H1 (cell line): ENCODE results near the gene GALK1. TPM values are rescaled to one million over a fixed set of nuclear protein-coding genes. Genes with fewer than 3 reads are reported as not detected.

Experiments
- CTCF ChIA-PET: fragments of 300-600 bp; sonication (Branson Sonifier 250); formaldehyde crosslinking; loops from one replicate; lab custom pipeline; 2021; ENCODE audit not compliant: partially characterized antibody; lab: Charles Lee
- POLR2A ChIA-PET: fragments of 300-600 bp; sonication (Branson Sonifier 250); formaldehyde crosslinking; loops from one replicate; lab custom pipeline; 2021; ENCODE audit warnings: inconsistent platforms; ENCODE audit not compliant: partially characterized antibody; lab: Charles Lee
- DNase-seq, 2 experiments: peaks; one replicate each; pipeline versions ENCODE4 v3.0.0 to v3.0.0-alpha.2; 2010 to 2022; ENCODE audit warnings: low spot score in 2 of 2, low read depth in 1 of 2, mixed read lengths in 1 of 2
- FAIRE-seq: peaks from 2 replicates; lab custom pipeline; 2011; peaks lifted over from hg19 to GRCh38; lab: Jason Lieb, UNC
- H2AFZ ChIP-seq: 2 replicates; pipeline ENCODE4 v1.8.1; 2012; ENCODE audit warnings: low read length, inconsistent platforms
- H2AK5ac ChIP-seq: 2 replicates; pipeline ENCODE4 v1.6.1; 2013; ENCODE audit warnings: low read depth, low read length
- H2BK120ac ChIP-seq: replicated peaks from 2 replicates; pipeline ENCODE3; 2013; ENCODE audit warnings: low read depth, low read length, inconsistent platforms
- H2BK12ac ChIP-seq: 2 replicates; pipeline ENCODE4 v1.6.1; 2013; ENCODE audit warnings: low read depth, low read length
- H2BK15ac ChIP-seq: 2 replicates; pipeline ENCODE4 v1.6.1; 2013; ENCODE audit warnings: low read length
- H2BK20ac ChIP-seq: 2 replicates; pipeline ENCODE4 v1.6.1; 2013; ENCODE audit warnings: low read length
- H2BK5ac ChIP-seq: 2 replicates; pipeline ENCODE4 v1.6.1; 2013; ENCODE audit warnings: low read depth, low read length
- H3K14ac ChIP-seq: 2 replicates; pipeline ENCODE4 v1.6.1; 2013; ENCODE audit warnings: inconsistent platforms; ENCODE audit not compliant: insufficient read length
- H3K18ac ChIP-seq: 2 replicates; pipeline ENCODE4 v1.6.1; 2013; ENCODE audit warnings: low read length; ENCODE audit errors: extremely low read depth
- H3K23ac ChIP-seq: 2 replicates; pipeline ENCODE4 v1.6.1; 2013; ENCODE audit warnings: inconsistent platforms; ENCODE audit not compliant: insufficient read length
- H3K23me2 ChIP-seq: 2 replicates; pipeline ENCODE4 v1.6.1; 2013; ENCODE audit warnings: low read depth, low read length
- H3K27ac ChIP-seq: 2 replicates; pipeline ENCODE4 v1.6.1; 2011; ENCODE audit warnings: low read depth, low read length, inconsistent platforms
- H3K27me3 ChIP-seq, 4 experiments: replicated peaks in 1 of 4; 1 replicate in 1 of 4; 2 replicates in 3 of 4; pipeline versions ENCODE4 v1.6.1 to v1.8.1; 2011 to 2013; ENCODE audit warnings: low read length in 3 of 4, mild to moderate bottlenecking in 3 of 4, inconsistent platforms in 2 of 4, mixed read lengths in 2 of 4, moderate library complexity in 1 of 4; ENCODE audit not compliant: control insufficient read depth in 3 of 4, insufficient read depth in 3 of 4; ENCODE audit errors: extremely low read depth in 1 of 4
- H3K36me3 ChIP-seq, 4 experiments: 2 replicates each; pipeline versions ENCODE4 v1.6.1 to v1.8.1; 2011 to 2013; ENCODE audit warnings: mild to moderate bottlenecking in 4 of 4, low read length in 3 of 4, moderate library complexity in 2 of 4, control low read depth in 1 of 4, inconsistent platforms in 1 of 4; ENCODE audit not compliant: insufficient read depth in 4 of 4, control insufficient read depth in 2 of 4
- H3K4ac ChIP-seq: replicated peaks from 2 replicates; pipeline ENCODE3; 2013; ENCODE audit warnings: low read length, low read depth, mixed read lengths, inconsistent platforms; ENCODE audit not compliant: insufficient read length
- H3K4me1 ChIP-seq, 4 experiments: replicated peaks in 1 of 4; 1 replicate in 1 of 4; 2 replicates in 3 of 4; pipeline versions ENCODE4 v1.6.1 to v1.8.1; 2011 to 2013; ENCODE audit warnings: low read length in 3 of 4, inconsistent platforms in 2 of 4, mixed read lengths in 1 of 4; ENCODE audit not compliant: insufficient read depth in 4 of 4, control insufficient read depth in 3 of 4
- H3K4me2 ChIP-seq, 2 experiments: 2 replicates each; pipeline versions ENCODE4 v1.6.1 to v1.8.1; 2011 to 2013; ENCODE audit warnings: low read depth in 2 of 2, low read length in 2 of 2, control low read depth in 1 of 2, inconsistent platforms in 1 of 2, mild to moderate bottlenecking in 1 of 2; ENCODE audit not compliant: insufficient read depth in 1 of 2
- H3K4me3 ChIP-seq, 4 experiments: fragments of 200-600, 300-600 bp in 1 of 4; sonication (generic), shearing (Covaris generic), sonication (Bioruptor Twin) in 1 of 4; 2 replicates each; pipeline versions ENCODE4 v1.5.1 to v1.8.1; 2011 to 2016; ENCODE audit warnings: low read length in 4 of 4, low read depth in 3 of 4, control low read depth in 2 of 4, inconsistent platforms in 2 of 4, mild to moderate bottlenecking in 2 of 4, mixed read lengths in 1 of 4, moderate library complexity in 1 of 4; ENCODE audit not compliant: insufficient read depth in 2 of 4; ENCODE audit errors: extremely low read depth in 1 of 4
- H3K56ac ChIP-seq: replicated peaks from 2 replicates; pipeline ENCODE3; 2013; ENCODE audit warnings: low read depth, mild to moderate bottlenecking, mixed read lengths, low read length, inconsistent platforms; ENCODE audit not compliant: insufficient read length
- H3K79me1 ChIP-seq: 2 replicates; pipeline ENCODE4 v1.6.1; 2013; ENCODE audit warnings: low read depth, low read length, control low read depth
- H3K79me2 ChIP-seq, 2 experiments: 2 replicates each; pipeline versions ENCODE4 v1.6.1 to v1.8.1; 2012 to 2013; ENCODE audit warnings: low read length in 2 of 2, mild to moderate bottlenecking in 2 of 2, inconsistent platforms in 1 of 2; ENCODE audit not compliant: insufficient read depth in 2 of 2, control insufficient read depth in 1 of 2
- H3K9ac ChIP-seq, 4 experiments: replicated peaks in 1 of 4; 1 replicate in 1 of 4; 2 replicates in 3 of 4; pipeline versions ENCODE4 v1.6.1 to v1.8.1; 2011 to 2013; ENCODE audit warnings: low read depth in 3 of 4, low read length in 3 of 4, control low read depth in 2 of 4, mild to moderate bottlenecking in 2 of 4, moderate library complexity in 2 of 4, inconsistent platforms in 1 of 4; ENCODE audit errors: extremely low read depth in 1 of 4
- H3K9me3 ChIP-seq, 2 experiments: 2 replicates each; pipeline versions ENCODE4 v1.6.1 to v1.8.1; 2012 to 2013; ENCODE audit warnings: mild to moderate bottlenecking in 2 of 2, moderate library complexity in 2 of 2, control low read depth in 1 of 2, inconsistent platforms in 1 of 2, low read depth in 1 of 2, low read length in 1 of 2, mixed read lengths in 1 of 2; ENCODE audit not compliant: insufficient read depth in 2 of 2
- H4K20me1 ChIP-seq, 2 experiments: replicated peaks in 1 of 2; 2 replicates each; pipeline versions ENCODE3 to v1.8.1; 2011 to 2013; ENCODE audit warnings: inconsistent platforms in 2 of 2, low read length in 2 of 2, mild to moderate bottlenecking in 1 of 2; ENCODE audit not compliant: insufficient read depth in 2 of 2, control insufficient read depth in 1 of 2
- H4K5ac ChIP-seq: 2 replicates; pipeline ENCODE4 v1.6.1; 2013; ENCODE audit warnings: low read length, low read depth, mixed read lengths, inconsistent platforms; ENCODE audit not compliant: insufficient read length
- H4K8ac ChIP-seq: 2 replicates; pipeline ENCODE4 v1.8.0; 2013; ENCODE audit warnings: mild to moderate bottlenecking, moderate library complexity, low read length, inconsistent platforms; ENCODE audit not compliant: insufficient read depth; ENCODE audit errors: extremely low read depth
- H4K91ac ChIP-seq: replicated peaks from 2 replicates; pipeline ENCODE3; 2013; ENCODE audit warnings: low read length, mixed read lengths, inconsistent platforms; ENCODE audit not compliant: insufficient read length
- ASH2L ChIP-seq: fragments of 200-600, 300-600 bp; sonication (generic); IDR thresholded peaks from one replicate; pipeline ENCODE4 v1.7.1; 2017; ENCODE audit warnings: low read length
- E2F6 ChIP-seq: IDR thresholded peaks from 2 replicates; pipeline ENCODE4 v1.6.1; 2012; ENCODE audit warnings: inconsistent platforms
- WGBS, 2 experiments: shearing (Covaris generic) in 1 of 2; methylation state at CpG; one replicate each; pipeline versions ENCODE4 v1.1.6 to v1.1.7; 2013 to 2015; ENCODE audit warnings: low lambda C conversion rate in 2 of 2, mixed read lengths in 2 of 2, inconsistent platforms in 1 of 2, low coverage in 1 of 2, missing lambda C conversion rate in 1 of 2; ENCODE audit not compliant: insufficient replicate concordance in 2 of 2, insufficient coverage in 1 of 2, insufficient read length in 1 of 2; ENCODE audit errors: extremely low coverage in 1 of 2, missing lambda C conversion rate in 1 of 2; 5-methylcytosine and 5-hydroxymethylcytosine counted together
- polyA plus RNA-seq, 7 experiments: library from polyadenylated mRNA; depleted of rRNA in 3 of 7; stranded (reverse) in 5 of 7; unstranded in 2 of 7; fragments of >200 nt in 5 of 7; fragments of 200-250 nt in 2 of 7; gene quantifications; 1 replicate in 5 of 7; 2 replicates in 1 of 7; 4 replicates in 1 of 7; pipeline versions ENCODE4 v1.2.1 to v1.2.3, GENCODE V29; 2011 to 2013; ENCODE audit warnings: missing spikeins in 2 of 7, mixed read lengths in 2 of 7
- total RNA-seq: library from RNA; stranded (reverse); fragmentation: NEBNext Ultra II Directional; extraction: Animal tissue kit (Norgen Biotek cat#: 25700); gene quantifications from 2 replicates; pipeline ENCODE4 v1.2.1, GENCODE V29; 2021

The GALK1 gene
- total and polyA plus RNA-seq, 2 of the 8 experiments (the other 6 are each of a cell fraction or from before 2014, with no cell fraction given) = 34.1 to 47.9 TPM

GRCh38 chr17:75764417-75764710, 628 bp downstream of the GALK1 start:
- H3K18ac ChIP-seq = peak overlapping the region; percentile 32; the same call in 1 of the 2 replicates
- H3K36me3 ChIP-seq = no peaks in the 10 kb centered on the region
- H3K9ac ChIP-seq = peak overlapping the region in 1 of 4 experiments; percentile 20; a peak in 2 of 7 replicates
- H2AFZ ChIP-seq = peak overlapping the region; percentile 54; the same call in 1 of the 2 replicates
- 10% methylated on average over 14 of the region's 14 CpGs; no CpG with 5 or more reads in 1 of the 2 experiments for WGBS, 2 experiments
- no peak overlapping the region for H2BK20ac ChIP-seq
- H2BK12ac ChIP-seq = no peak overlapping the region
- POLR2A ChIA-PET = interaction anchor here (0.6 to 15.1 kb wide), 7 partner anchors 9 to 239 kb away, joined by 3 to 425 read pairs (median 13); partner anchors contain the start of genes LLGL2 and UNK
- peak overlapping the region; percentile 35 for H4K91ac ChIP-seq
- H4K5ac ChIP-seq = no peak overlapping the region
- H2BK5ac ChIP-seq = no peak overlapping the region
- peaks cover 3% of the 10 kb centered on the region; the same call in 1 of the 2 replicates for H3K23me2 ChIP-seq
- H4K20me1 ChIP-seq = no peaks in the 10 kb centered on the region
- H3K79me1 ChIP-seq = no peaks in the 10 kb centered on the region
- H3K23ac ChIP-seq = no peak overlapping the region
- H3K4me2 ChIP-seq = peak overlapping the region; percentile 26 to 79
- H2BK120ac ChIP-seq = no peak overlapping the region
- peak overlapping the region; percentile 50 to 88 (median 62) for H3K4me3 ChIP-seq
- TF ChIP-seq ASH2L (no peak), E2F6 (peak; percentile 31; the same call in 1 of the 2 replicates)
- TF ChIP-seq, all 59 proteins: peak for 1
- Histone ChIP-seq H3K4me1 (peaks cover 0 to 8% (median 6%) of the 10 kb centered on the region in 4 experiments; a peak in 5 of 7 replicates), H3K56ac (peak overlapping the region; percentile 2), H3K14ac (no peak overlapping the region), H2AK5ac (no peak overlapping the region), H3K9me3 (no peaks in the 10 kb centered on the region), H3K27ac (no peak overlapping the region), H3K27me3 (peaks cover 0 to 2% (median 0%) of the 10 kb centered on the region in 4 experiments; a peak in 2 of 7 replicates), H3K4ac (no peak overlapping the region), H2BK15ac (no peak overlapping the region), H4K8ac (peak overlapping the region; percentile 87; the same call in 1 of the 2 replicates), H3K79me2 (no peaks in the 10 kb centered on the region)
- DNase-seq (no peak), FAIRE-seq (no peak)
- CTCF ChIA-PET = interaction anchor here (0.9 to 19.5 kb wide), 20 partner anchors 12 to 163 kb away, joined by 3 to 359 read pairs (median 4); partner anchors contain the start of gene UNK
